ENCODE results near the gene MSI2.

Gene MSI2

GRCh38 chr17:57466017-57466471 lies 209.7 kb downstream of the MSI2 start:
- no peak for DNase-seq

DNA sequence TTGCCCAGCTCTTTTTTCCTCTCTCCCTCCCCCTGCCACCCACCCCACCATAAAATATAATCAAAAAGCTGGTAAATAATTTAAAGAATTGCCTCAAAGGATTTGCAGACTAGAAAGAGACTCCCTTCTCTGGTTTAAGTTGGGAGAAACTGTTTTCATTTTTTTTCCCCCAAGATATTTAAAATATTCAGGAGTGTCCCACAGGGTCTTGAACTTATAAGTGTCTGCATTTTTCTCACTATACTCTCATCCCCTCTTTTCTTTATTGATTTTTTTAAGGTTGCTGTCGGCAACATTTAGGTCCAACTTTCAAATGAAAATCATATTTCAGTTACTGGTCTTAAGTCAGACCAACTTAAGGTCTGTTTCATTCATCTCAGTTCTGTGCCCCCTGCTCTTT lies 210.2 kb downstream of the MSI2 start:
- DNase-seq, result no peak

DNA sequence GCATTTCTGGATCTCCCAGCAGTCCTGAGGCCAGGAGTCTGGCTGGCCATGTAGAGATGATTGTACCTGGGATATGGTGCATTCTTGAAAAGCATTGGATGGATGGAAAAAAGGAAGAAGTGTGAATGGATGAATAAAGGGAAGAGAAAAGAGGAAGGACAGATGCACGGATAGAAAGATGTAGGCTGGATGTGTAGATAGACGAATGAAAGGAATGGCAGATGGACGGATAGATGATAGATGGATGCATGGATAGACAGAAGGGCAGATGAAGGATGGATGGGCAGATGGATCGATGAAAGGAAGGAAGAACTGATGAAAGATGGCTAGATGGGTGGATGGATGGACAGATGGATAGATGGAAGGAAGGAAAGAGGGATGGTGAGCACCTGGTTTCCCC lies 210.9 kb downstream of the MSI2 start:
- no peak for DNase-seq

DNA sequence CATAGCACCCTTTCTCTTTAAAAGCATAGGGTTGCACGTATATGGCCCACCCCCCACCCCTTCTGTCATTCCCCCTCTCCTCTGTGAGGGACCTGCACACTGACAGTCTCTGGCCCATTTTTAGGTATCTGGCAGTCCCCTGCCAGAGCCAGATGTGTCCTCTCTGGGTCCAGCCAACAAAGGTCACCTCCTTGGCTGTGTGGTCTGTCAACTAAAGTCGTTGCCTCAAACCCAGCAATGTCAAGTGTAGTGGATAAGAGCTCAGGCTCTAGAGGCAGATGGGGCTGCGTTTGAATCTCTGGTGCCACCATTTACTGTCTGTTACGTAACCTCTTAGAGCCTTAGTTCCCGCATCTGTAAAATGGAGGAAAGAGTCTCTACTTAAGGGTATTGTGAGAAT lies 211.5 kb downstream of the MSI2 start:
- DNase-seq, result no peak

- DNase-seq, result peak; percentile 51
These were observed 212.8 kb downstream of the MSI2 start for GRCh38 chr17:57468932-57469775.

DNA sequence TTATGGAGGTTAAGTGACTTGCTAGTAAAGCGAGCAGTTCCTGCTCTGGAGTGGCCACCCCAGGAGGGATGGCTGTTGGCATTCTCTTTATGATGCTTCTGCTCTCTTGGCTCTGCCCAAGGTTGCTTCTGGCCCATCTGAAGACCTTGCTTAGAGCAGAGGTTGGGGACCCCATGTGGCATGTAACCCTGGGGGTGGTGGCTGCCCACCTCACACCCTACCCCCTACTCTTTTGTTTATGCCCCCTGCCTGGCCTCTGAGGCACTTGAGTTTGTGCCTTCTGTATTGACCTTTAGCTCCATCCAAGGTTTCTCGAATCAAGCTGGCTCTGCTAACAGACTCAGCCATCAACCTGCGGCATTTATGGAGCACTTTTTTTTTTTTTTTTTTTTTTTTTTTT lies 214.6 kb downstream of the MSI2 start:
- no peak for DNase-seq

- DNase-seq, result no peak
These were observed 215.6 kb downstream of the MSI2 start for GRCh38 chr17:57471868-57472368.

DNA sequence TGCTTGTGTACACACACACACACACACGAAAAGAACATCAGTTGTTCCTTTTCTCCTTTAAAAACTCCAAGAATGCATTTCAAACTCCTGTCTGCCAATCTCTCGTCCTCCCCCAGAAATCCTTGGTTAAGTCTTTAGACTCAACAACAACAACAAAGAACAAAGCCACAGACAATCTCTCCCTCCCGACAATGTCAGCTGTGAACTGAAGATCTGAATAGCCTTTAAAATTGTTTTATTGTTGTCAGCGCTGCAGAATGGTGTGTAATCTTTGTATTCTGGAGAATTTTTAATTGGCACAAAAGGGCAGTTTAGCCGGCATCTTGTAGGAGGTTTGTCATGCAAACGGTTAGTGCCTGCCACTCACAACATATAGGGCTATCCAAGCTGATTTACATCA lies 219.5 kb downstream of the MSI2 start:
- DNase-seq, result no peak

GRCh38 chr17:57477522-57478362 lies 221.4 kb downstream of the MSI2 start:
- no peak for DNase-seq

GRCh38 chr17:57478478-57479250 lies 222.3 kb downstream of the MSI2 start:
- DNase-seq, result no peak

DNA sequence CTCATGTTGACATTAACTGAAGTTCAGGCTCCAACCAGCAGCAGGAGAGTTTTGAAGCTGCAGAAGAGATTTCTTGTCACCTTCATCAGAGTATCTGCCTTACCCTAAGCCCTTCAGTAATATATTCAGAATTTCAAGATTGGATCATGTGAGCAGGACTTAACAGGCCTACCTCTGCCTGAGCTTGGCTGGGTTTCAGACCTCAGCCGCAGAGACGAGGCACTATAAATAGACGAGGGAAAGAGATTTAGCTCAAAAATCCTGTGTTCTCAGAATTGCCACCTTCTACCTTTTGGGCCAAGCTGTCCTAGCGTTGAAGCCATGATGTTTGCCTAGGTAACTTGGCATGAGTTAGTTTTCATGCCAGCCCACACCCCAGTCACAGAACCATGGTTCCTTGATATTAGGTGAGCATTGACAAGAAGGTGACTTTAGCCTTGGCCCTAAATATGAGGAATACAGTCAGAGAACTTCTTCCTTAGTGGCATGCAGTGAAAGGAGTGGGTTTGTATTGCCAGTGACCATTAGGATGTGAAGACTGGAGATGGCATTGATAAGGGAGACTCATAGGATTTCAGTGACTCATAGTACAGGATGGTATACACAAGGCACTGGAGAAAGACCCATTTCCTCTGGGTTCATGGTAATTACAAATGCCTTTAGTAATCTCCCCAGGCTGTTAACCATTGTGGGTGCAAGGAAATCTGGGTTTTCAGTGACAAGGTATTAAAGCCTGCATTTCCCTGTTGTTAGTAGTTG lies 224.3 kb downstream of the MSI2 start:
- DNase-seq, result no peak

GRCh38 chr17:57481910-57482391 lies 225.6 kb downstream of the MSI2 start:
- DNase-seq, result no peak

DNA sequence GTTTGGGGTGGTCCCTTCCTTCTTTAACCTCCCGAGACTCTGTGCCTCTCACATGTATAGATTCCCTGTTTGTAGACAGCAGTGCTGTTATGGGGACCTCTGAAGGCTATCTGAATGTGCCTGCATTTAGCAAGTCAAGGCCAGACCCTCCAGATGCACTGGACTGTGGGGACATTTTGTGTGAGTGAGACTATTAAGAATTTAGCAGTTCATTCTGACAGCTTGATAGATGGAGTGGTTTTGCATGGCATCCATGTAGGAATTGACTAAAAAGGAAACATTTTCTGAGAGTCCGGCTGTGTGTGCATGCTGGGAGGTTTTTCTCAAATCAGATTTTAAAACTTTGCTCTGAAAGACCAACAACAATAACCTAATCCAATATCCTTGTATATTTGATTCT lies 226.3 kb downstream of the MSI2 start:
- no peak for DNase-seq

GRCh38 chr17:57484081-57484666 lies 227.9 kb downstream of the MSI2 start:
- DNase-seq, result no peak

DNA sequence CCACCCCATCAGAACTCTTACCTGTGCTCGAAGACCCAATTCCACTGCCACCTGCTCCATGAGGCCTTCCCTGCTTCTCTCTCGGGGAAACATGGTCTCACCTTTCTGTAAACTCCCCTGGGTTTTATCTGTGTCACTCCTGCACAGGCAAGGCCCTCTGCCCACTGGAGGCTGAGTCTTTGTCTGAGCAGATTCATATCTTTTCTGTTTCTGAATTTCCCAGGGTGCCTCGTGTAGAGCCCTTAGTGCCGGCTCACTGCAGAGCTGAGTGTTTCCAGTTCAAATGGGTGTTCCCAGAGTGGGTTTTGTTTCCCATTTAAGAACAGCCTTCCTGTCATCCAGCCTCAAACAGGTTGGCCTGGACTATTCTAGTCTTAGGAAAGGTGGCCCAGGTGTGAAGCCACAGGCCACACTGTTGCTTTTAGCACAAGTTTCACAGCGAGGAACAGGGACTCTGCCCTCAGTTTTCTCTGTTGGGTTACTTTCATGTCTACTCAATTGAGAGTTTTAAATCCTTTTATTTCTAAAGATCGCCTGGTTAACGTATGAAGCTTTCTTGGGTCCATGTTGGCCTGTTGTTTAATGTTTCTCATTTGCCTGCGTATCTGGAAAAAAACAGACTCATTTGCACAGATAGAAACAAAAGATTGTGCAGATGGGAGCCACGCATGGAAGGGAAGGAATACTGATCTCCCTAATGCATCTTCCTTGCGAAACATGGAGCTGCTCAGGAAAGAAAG lies 228.7 kb downstream of the MSI2 start:
- no peak for DNase-seq

DNA sequence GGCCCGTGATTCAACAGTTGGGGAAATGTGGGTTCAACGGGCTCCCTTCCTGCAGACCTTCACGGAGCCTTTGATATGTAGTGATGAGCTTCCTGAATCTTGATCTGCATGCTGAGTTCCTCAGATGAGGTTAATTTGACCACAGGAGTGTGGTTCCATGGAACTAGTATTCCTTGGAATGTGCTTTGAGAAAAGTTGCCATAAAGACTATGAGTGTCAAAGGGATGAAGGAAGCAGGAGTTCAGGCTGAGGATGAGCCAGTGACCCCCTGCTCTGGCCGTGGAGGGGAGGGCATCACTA lies 229.2 kb downstream of the MSI2 start:
- no peak for DNase-seq

DNA sequence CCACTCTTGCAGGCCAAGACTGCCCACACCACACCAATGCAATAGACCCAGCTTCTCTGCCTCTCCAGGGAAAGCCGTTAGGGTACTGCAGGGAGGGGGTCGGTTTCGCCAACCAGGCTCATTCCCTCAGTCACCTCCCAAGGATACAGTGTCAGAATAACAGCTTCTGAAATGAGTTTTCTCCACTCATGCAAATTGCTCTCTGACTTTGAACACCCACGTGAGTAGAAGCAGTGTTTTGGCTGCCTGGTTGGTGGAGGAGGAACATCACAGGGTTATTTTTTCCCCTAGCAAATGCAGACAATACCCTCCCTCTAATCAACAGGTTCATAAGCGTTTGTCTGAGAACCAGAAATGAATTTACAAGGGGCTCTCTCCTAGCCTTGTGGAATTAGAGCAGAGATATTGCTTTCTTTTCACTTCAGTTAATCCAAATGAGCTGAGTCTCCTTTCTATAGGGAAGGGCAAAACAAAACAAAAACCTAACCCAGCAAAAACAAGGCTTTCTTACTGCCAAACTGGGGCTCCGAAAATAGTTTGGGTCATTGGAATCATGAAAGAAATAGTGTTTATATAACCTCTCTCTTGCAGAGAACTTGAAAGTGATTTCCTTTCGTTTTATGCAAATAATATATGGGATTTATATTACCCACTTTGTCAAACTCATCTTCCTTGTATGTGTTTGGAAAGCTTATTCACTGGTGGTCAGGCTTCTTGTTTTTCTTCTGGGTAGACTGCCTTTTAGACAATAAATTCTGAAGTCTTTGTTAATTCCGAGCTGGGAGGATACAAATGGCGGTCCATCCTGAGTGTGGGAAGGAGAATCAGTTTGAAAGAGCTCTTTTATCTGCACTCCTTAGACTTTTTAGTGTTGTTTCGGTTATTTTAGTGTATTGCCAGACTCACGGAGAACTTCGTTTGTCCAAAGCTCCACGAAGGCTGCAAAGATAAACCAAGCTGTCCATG lies 229.9 kb downstream of the MSI2 start:
- DNase-seq, result no peak

DNA sequence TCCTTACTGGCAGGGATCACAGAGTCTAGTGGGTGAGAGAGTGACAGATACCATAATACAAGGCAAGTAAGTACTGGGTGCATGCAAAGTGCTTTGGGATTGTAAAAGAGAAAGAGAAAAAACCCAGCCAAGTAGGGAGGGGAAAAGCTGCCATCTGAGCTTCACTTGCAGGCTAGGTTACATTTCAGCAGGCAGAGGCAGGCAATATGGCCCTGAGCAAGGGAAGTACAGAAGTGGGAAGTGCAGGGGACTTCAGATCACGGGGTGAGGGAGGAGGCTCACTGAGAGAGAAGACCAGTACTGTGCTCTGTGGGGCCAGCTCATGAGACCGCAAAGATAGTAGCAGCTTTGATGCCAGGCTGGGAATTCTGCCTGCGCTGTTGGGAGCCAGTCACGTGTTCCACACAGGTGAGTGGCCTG lies 230.6 kb downstream of the MSI2 start:
- no peak for DNase-seq

GRCh38 chr17:57487573-57487972 lies 231.2 kb downstream of the MSI2 start:
- no peak for DNase-seq

- DNase-seq, result no peak
These were observed 232.5 kb downstream of the MSI2 start for GRCh38 chr17:57488856-57489255.
